Measurements from ENCODE around the gene B3GAT1. TPM values are rescaled to one million over a fixed set of nuclear protein-coding genes. Genes with fewer than 3 reads are reported as not detected.

B3GAT1 gene
- total RNA-seq, 3 donors from 2014 or later: 0.09 to 0.38 (median 0.22) TPM

DNA sequence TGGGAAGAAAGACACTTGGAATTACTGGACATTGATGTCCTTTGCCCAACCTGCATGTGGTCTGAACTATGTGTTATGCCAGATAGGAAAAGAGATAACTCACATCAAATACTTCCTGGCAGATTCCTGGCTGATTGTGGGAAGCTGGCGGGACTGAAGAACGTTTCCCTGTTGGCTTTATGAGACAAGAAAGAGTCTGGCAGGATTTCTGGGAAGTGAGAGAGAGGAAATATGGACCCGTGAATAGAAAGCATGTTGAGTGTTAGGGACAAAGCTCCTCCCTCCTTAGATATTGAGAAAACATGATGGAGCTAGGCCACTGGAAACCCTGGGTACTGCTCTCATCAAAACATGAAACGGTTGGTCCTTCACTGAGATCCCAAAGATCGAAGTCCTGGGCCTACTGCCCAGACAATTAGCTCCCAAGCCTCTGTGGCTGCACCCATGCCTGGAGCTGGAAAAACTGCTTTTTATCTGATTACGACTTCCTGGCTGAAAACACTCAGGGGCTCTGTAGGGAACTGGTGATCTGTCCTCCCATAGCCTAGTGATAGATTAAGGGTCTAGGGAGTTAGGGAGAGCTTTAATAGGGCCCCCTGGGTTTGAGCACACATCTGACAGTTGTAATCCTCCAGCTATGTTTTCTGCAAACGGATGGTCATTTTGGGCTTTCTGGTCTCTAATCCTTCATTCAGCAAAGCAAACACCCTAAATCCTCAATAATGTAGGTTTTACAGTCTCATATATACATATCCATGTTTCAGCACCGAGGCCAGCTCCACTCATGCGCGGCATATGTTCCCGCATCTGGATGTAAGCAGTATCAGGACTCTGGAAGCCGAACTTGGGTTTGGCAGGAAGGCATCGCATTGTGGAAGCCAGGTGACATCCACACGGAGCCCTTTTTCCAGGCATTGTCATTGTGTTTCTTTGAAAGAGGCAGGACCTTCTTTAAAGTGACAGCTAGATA is 6.1 kb upstream of the B3GAT1 start:
- intact Hi-C loops (cut with DNase I, micrococcal nuclease): no loop called here
- no peak overlapping the region for H3K4me3 ChIP-seq
- DNase-seq (peak in 1 of 3 donors; percentile 54), ATAC-seq (no peak)
- no peaks in the 10 kb centered on the region for H3K9me3 ChIP-seq
- TF ChIP-seq, protein P1, sequence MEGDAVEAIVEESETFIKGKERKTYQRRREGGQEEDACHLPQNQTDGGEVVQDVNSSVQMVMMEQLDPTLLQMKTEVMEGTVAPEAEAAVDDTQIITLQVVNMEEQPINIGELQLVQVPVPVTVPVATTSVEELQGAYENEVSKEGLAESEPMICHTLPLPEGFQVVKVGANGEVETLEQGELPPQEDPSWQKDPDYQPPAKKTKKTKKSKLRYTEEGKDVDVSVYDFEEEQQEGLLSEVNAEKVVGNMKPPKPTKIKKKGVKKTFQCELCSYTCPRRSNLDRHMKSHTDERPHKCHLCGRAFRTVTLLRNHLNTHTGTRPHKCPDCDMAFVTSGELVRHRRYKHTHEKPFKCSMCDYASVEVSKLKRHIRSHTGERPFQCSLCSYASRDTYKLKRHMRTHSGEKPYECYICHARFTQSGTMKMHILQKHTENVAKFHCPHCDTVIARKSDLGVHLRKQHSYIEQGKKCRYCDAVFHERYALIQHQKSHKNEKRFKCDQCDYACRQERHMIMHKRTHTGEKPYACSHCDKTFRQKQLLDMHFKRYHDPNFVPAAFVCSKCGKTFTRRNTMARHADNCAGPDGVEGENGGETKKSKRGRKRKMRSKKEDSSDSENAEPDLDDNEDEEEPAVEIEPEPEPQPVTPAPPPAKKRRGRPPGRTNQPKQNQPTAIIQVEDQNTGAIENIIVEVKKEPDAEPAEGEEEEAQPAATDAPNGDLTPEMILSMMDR (IDR thresholded peaks at IDR 0.05): no peak
- H3K4me1 ChIP-seq (ENCODE audit: low read depth): no peaks in the 10 kb centered on the region
- H3K36me3 ChIP-seq (ENCODE audit: low read depth): no peaks in the 10 kb centered on the region

DNA sequence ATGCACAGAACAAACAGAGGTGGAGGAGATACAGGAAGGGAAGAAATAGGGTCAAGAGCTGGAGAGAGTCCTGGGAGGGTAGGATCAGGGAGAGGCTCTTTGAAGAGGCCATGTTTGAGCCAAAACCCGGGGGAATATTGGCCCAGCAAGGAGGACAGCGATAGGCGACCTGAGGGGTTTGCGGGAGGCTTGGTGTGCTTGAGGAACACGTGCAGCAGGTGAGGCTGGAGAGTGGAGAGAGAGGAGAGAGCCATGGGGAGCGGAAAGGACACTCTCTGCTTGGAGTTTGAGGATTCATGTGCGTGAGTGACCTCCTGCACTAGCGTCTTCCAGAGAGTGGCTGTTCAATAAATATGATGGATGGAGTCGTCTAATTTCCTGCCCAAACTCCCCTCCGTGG is 4.7 kb upstream of the B3GAT1 start:
- DNase-seq (no peak), ATAC-seq (no peak)
- intact Hi-C loops (cut with DNase I, micrococcal nuclease): no loop called here
- Histone ChIP-seq H3K4me1 (ENCODE audit: low read depth) (no peaks in the 10 kb centered on the region), H3K4me3 (no peak overlapping the region), H3K9me3 (no peaks in the 10 kb centered on the region), H3K36me3 (ENCODE audit: low read depth) (no peaks in the 10 kb centered on the region)
- TF ChIP-seq, protein P1 (IDR thresholded peaks at IDR 0.05): no peak

DNA sequence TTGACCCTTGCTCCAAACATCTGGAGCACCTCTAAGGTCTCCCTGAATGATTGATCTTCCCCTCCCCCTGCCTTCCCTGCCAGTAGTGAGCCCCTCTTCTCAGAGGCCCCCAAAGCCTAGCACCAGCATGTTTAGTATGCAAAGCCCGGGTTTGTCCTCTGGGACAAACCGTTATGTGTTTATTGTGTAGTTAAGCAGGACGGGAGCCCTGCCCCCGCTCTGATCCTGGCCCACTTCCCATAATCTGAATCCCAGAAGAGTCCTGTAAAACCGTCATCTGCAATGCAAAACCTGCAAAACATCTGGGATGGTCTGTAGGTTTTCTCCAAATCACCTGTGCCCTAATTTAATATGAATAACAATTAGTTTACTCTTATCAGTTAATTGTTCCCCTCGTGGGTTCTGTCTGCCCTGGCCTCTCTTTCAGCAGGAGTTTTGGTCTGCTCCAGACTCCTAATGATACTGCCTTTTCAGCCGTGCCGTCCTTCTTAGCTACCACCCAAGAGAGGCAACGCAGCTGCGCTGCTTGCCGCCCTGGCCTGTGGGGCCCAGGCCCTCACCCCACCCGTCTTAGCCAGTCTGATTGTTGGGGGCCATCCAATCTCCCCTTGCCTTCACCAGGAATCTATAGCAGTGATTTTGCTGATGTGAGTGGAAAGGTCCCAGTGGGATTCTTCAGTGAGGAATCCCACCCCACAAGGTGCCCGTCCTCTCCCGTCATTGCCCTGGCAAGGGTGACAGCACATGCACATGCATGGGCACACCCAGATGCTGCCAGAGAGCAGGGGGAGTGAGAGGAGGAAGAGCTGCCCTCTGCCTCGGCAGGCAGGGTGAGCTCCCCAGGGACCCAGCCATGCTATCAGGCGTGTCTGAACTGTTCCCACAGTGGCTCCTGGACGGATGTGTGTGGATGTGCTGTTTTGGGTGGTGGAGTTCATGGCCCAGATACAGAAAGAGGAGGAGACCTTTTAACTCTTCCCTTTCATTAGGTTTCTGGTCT is 3.0 kb upstream of the B3GAT1 start:
- Histone ChIP-seq H3K36me3 (ENCODE audit: low read depth) (no peaks in the 10 kb centered on the region), H3K9me3 (no peaks in the 10 kb centered on the region), H3K4me3 (no peak overlapping the region), H3K4me1 (ENCODE audit: low read depth) (no peaks in the 10 kb centered on the region)
- intact Hi-C loops (cut with DNase I, micrococcal nuclease): no loop called here
- no peak for ATAC-seq
- TF ChIP-seq, protein P1 (IDR thresholded peaks at IDR 0.05): no peak
- DNase-seq: no peak

DNA sequence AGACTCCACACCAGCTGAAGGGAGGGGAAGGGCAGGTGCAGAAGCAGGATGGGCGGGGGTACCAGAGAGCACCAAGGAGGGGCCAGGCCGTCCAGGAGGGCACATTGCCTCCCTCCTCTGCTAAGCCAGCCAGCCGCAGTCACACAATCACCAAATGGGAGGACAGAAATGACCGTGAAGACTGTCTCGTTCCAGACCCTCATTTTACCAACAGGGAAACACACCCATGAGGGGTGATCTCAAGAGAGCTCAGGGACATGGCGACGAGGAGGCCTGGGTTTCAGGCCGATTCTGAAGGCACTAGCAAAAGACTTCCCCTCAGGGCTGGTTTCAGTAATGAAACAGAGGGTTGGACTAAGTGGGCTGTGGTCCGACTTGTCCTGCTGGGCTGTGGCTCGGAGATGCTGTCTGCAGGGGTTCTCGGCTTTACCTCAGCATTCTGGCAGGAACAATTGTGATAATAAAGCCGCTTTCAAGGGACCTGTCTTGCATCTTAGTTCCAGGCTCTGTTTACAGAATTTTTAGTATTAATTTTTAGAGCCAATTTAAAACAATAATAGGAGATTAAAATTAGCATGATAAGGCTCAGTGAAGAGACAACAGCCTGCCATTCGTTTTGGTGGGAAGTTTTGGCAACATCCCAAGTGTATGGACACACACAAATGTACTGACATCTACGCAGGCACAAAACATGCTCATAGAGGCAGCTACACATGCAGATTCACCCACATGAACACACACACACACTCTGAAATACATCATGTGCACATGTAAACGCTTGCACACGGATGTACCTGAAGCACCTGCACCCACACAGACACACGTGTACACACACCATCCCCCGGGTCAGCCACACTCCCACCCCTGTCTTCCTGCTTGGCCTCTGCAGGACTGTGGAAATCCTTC is 2.0 kb upstream of the B3GAT1 start:
- DNase-seq (no peak), ATAC-seq (no peak)
- Histone ChIP-seq H3K4me1 (ENCODE audit: low read depth) (no peaks in the 10 kb centered on the region), H3K9me3 (no peaks in the 10 kb centered on the region), H3K4me3 (no peak overlapping the region), H3K36me3 (ENCODE audit: low read depth) (no peaks in the 10 kb centered on the region)
- intact Hi-C loops (cut with DNase I, micrococcal nuclease): no loop called here
- TF ChIP-seq, protein P1 (IDR thresholded peaks at IDR 0.05): no peak

Measured in mucosa of descending colon (tissue), 3 donors.